ENCODE data around the gene CPLANE2.

DNA sequence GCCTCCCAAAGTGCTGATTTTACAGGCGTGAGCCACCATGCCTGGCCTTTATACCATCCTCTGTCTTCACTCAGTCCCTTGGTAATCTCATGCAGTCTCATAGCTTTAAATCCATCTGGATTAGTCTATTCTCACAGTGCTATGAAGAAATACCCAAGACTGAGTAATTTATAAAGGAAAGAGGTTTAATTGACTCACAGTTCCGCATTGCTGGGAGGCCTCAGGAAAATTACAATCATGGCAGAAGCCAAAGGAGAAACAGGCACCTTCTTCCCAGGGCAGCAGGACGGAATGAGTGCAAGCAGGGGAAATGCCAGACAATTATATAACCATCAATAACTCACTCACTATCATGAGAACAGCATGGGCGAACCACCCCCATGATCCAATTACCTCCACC is 49.1 kb upstream of the CPLANE2 start:
- TF ChIP-seq, protein P1, sequence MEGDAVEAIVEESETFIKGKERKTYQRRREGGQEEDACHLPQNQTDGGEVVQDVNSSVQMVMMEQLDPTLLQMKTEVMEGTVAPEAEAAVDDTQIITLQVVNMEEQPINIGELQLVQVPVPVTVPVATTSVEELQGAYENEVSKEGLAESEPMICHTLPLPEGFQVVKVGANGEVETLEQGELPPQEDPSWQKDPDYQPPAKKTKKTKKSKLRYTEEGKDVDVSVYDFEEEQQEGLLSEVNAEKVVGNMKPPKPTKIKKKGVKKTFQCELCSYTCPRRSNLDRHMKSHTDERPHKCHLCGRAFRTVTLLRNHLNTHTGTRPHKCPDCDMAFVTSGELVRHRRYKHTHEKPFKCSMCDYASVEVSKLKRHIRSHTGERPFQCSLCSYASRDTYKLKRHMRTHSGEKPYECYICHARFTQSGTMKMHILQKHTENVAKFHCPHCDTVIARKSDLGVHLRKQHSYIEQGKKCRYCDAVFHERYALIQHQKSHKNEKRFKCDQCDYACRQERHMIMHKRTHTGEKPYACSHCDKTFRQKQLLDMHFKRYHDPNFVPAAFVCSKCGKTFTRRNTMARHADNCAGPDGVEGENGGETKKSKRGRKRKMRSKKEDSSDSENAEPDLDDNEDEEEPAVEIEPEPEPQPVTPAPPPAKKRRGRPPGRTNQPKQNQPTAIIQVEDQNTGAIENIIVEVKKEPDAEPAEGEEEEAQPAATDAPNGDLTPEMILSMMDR (IDR thresholded peaks at IDR 0.05; ENCODE audit: low read depth, low read length) = no peak
- TF ChIP-seq POLR2A (IDR thresholded peaks at IDR 0.05; ENCODE audit: extremely low read depth, insufficient read length) = no peak
- TF ChIP-seq, protein P2, sequence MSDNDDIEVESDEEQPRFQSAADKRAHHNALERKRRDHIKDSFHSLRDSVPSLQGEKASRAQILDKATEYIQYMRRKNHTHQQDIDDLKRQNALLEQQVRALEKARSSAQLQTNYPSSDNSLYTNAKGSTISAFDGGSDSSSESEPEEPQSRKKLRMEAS (IDR thresholded peaks at IDR 0.05; ENCODE audit: low read depth, low read length) = no peak
- TF ChIP-seq MYC (IDR thresholded peaks at IDR 0.05; ENCODE audit: low read depth, low read length) = no peak
